ENCODE data around the gene RRP7A. TPM values are rescaled to one million over a fixed set of nuclear protein-coding genes. Genes with fewer than 3 reads are reported as not detected.

Gene RRP7A
- total and polyA plus RNA-seq, 2 of the 13 experiments (the other 11 are each of a cell fraction or from before 2014, with no cell fraction given): 15.3 to 41.6 TPM

GRCh38 chr22:42536166-42536565 is 16.6 kb upstream of the RRP7A start (continued):
- TF ChIP-seq RAD21 (CRISPR knock-in tag; IDR thresholded peaks at IDR 0.05) (no peak), ZNF292 (CRISPR knock-in tag; IDR thresholded peaks at IDR 0.05; ENCODE audit: borderline replicate concordance, low read depth) (no peak), CEBPG (CRISPR knock-in tag; IDR thresholded peaks at IDR 0.05) (0 out of 2 replicates have a peak, but pooled peaks have one; percentile 7), MEF2D (CRISPR knock-in tag; IDR thresholded peaks at IDR 0.05) (no peak), HNF4G (IDR thresholded peaks at IDR 0.05; ENCODE audit: borderline replicate concordance, low read depth, low read length) (peak; percentile 8; the same call in 1 of the 2 replicates), HNF4G (CRISPR knock-in tag; IDR thresholded peaks at IDR 0.05; ENCODE audit: borderline replicate concordance, low read depth) (no peak), NFKBIZ (CRISPR knock-in tag; IDR thresholded peaks at IDR 0.05) (0 out of 2 replicates have a peak, but pooled peaks have one; percentile 28), PRPF4 (IDR thresholded peaks at IDR 0.05; ENCODE audit: low read depth, low read length, poor library complexity, severe bottlenecking) (no peak), TEAD3 (CRISPR knock-in tag; optimal IDR thresholded peaks at IDR 0.05; ENCODE audit: borderline replicate concordance) (peak; percentile 62), HNRNPL (IDR thresholded peaks at IDR 0.05; ENCODE audit: low read depth, low read length) (no peak), KDM5B (CRISPR knock-in tag; IDR thresholded peaks at IDR 0.05; ENCODE audit: borderline replicate concordance) (peak; percentile 60; the same call in 1 of the 2 replicates), ZMYM3 (CRISPR knock-in tag; IDR thresholded peaks at IDR 0.05) (no peak), NKX3-1 (CRISPR knock-in tag; IDR thresholded peaks at IDR 0.05) (peak; percentile 79; the same call in 1 of the 2 replicates), MED1 (CRISPR knock-in tag; IDR thresholded peaks at IDR 0.05) (0 out of 2 replicates have a peak, but pooled peaks have one; percentile 49), RXRA (CRISPR knock-in tag; IDR thresholded peaks at IDR 0.05) (no peak), ZNF333 (CRISPR knock-in tag; IDR thresholded peaks at IDR 0.05; ENCODE audit: borderline replicate concordance) (no peak), NR1H2 (CRISPR knock-in tag; IDR thresholded peaks at IDR 0.05; ENCODE audit: borderline replicate concordance, low read depth) (no peak; the same call in 1 of the 2 replicates), PBX3 (CRISPR knock-in tag; IDR thresholded peaks at IDR 0.05; ENCODE audit: borderline replicate concordance) (no peak), ZBTB26 (CRISPR knock-in tag; IDR thresholded peaks at IDR 0.05; ENCODE audit: borderline replicate concordance) (0 out of 2 replicates have a peak, but pooled peaks have one; percentile 38), RCOR2 (CRISPR knock-in tag; IDR thresholded peaks at IDR 0.05) (no peak), ZNF572 (CRISPR knock-in tag; IDR thresholded peaks at IDR 0.05) (no peak), SRF (IDR thresholded peaks at IDR 0.05; ENCODE audit: low read depth, low read length) (no peak), ZNF263 (CRISPR knock-in tag; IDR thresholded peaks at IDR 0.05) (peak; percentile 55; the same call in 1 of the 2 replicates)
- TF ChIP-seq, protein P1, sequence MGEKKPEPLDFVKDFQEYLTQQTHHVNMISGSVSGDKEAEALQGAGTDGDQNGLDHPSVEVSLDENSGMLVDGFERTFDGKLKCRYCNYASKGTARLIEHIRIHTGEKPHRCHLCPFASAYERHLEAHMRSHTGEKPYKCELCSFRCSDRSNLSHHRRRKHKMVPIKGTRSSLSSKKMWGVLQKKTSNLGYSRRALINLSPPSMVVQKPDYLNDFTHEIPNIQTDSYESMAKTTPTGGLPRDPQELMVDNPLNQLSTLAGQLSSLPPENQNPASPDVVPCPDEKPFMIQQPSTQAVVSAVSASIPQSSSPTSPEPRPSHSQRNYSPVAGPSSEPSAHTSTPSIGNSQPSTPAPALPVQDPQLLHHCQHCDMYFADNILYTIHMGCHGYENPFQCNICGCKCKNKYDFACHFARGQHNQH (CRISPR knock-in tag; IDR thresholded peaks at IDR 0.05): no peak
- TF ChIP-seq, protein P2, sequence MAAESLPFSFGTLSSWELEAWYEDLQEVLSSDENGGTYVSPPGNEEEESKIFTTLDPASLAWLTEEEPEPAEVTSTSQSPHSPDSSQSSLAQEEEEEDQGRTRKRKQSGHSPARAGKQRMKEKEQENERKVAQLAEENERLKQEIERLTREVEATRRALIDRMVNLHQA (CRISPR knock-in tag; IDR thresholded peaks at IDR 0.05): no peak
- TF ChIP-seq, protein P3, sequence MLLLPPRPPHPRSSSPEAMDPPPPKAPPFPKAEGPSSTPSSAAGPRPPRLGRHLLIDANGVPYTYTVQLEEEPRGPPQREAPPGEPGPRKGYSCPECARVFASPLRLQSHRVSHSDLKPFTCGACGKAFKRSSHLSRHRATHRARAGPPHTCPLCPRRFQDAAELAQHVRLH (CRISPR knock-in tag; IDR thresholded peaks at IDR 0.05; ENCODE audit: borderline replicate concordance, low read depth): 0 out of 2 replicates have a peak, but pooled peaks have one; percentile 37
- TF ChIP-seq, protein P4, sequence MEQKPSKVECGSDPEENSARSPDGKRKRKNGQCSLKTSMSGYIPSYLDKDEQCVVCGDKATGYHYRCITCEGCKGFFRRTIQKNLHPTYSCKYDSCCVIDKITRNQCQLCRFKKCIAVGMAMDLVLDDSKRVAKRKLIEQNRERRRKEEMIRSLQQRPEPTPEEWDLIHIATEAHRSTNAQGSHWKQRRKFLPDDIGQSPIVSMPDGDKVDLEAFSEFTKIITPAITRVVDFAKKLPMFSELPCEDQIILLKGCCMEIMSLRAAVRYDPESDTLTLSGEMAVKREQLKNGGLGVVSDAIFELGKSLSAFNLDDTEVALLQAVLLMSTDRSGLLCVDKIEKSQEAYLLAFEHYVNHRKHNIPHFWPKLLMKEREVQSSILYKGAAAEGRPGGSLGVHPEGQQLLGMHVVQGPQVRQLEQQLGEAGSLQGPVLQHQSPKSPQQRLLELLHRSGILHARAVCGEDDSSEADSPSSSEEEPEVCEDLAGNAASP (CRISPR knock-in tag; IDR thresholded peaks at IDR 0.05; ENCODE audit: borderline replicate concordance): no peak
